Measurements from ENCODE around the gene IGSF9.

IGSF9 gene

DNA sequence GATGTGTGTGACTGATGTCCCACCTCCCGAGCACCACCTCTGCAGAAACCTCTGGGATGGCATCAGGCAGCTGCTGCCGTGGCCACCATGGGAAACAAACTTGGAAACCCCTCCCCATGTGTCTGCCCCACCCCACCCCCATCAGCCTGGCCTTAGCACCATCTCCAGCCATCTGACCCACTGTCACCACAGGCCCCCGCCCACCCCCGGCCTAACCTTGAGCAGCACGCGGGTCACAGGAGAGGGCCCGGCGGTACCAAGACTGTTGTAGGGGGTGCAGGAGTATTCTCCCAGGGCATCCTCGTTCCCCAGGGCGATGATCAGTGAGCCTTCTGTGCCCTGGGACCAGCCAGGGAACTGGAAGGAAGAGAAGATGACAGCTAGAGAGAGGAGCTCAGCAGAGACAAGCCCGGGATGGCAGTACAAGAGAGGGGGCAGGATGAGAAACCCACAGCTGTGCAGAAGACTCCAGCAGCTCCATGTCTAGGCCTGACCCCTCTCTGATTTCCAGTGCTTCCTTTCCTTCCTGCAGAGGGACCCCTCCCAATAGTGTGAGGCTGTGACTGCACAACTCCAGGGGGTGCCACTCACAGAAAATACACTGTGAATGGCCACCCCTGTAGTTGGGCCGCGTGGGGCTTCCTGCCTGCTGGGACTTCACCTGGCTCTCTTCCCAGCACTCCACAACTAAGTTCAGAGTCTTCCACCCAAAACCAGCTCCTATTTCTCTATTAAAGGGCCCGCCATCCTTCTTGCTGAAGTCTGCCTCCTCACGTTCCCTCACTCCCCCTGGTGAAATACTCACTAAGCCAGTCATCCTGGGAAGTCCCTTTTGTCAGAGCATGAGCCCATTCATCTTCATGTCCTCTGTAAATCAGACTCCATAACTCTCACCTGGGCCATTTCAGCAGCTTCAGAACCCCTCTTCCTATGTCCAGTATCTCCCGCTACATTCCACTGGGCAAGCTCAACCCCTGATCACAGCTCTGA, 12.8 kb downstream of the IGSF9 start:
- no peak for DNase-seq (ENCODE audit: low read depth in 2 of 2)

DNA sequence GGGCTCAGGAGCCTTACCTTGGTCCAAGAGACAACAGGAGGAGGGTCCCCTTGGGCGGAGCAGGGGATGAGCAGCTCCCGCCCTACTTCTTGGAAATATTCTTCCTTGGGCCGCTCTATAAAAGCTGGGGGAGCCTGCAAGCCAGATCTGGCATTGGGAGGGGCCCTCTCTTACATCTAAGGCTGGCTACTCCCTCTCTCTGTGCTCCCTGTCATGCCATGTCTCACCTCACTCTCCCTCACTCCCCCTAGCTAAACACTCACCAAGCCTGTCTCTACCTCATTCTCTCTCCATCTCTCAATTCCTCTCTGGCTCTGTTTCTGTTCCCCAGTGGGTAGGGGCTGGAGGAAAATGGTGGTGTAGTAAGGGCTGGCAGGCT, 13.6 kb downstream of the IGSF9 start:
- no peak for DNase-seq (ENCODE audit: low read depth in 2 of 2)

DNA sequence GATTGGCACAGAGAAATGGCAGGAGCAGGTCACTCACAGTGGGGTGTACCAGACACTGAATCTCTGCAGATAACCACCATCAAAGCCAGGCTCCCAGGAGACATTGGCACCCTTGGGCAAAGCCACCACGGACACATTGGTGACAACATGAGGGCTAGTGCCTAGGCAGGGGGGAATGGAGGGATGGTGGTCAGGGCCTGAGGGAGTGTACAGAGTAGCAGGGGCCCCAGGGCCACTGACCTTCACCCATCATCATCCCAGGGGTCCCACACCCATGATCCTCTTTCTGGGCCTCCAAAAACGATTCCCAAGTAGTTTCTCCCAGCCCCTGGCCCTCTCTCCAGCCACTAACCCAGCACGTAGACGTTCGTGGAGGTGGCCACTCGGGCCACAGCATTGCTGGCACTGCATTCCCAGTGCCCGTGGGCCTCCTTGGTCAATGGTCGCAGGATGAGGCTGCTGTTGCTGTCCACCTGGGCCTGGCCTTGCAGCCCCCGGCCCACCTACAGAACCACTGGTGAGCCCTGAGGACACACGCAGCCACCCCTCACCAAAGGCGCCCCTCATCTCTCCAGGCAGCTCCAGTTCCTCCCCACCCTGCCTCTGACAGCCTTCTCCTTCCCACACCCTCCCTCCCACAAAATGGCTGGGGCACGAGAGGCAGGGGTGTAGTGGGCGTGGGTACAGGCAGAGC, 14.2 kb downstream of the IGSF9 start:
- DNase-seq (ENCODE audit: low read depth in 2 of 2) = no peak

DNA sequence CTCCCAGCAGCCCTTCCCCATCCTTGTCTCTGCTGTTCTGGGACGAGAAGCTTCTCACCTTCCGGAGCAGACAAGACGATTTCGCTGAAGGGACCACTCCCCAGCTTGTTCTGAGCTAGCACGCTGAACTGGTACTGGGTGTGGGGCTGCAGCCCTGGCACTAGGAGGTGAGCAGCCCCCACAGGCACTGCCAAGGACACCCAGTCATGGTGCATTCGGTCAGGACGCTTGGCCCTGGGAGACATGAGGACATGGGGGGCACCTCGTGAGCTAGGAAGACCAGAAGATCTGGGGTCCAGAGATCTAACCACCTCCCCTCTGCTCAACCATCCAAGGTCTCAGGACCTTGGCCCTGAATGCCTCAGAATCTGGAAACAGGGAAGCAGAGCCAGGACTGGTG, 14.8 kb downstream of the IGSF9 start:
- DNase-seq (ENCODE audit: low read depth in 2 of 2) = no peak

DNA sequence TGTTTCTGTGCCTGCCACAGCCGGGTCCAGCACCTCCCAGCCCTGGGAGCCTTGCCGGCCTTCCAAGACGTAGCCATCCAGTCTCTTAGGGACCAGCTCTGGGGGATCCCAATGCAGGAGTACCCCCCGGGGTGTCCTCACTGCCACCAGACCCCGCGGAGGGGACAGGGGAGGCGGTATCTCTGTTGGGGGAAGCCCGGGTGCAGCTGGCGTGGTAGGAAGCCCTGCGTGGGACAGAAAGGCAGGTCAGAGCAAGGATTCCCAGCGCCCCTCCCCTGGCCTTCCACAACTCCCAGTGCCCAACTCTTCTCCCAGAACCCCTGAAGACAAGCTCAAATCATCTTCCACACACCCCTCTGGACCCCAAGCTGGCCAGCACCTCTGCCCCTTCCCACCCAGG, 15.2 kb downstream of the IGSF9 start:
- no peak for DNase-seq (ENCODE audit: low read depth in 2 of 2)

DNA sequence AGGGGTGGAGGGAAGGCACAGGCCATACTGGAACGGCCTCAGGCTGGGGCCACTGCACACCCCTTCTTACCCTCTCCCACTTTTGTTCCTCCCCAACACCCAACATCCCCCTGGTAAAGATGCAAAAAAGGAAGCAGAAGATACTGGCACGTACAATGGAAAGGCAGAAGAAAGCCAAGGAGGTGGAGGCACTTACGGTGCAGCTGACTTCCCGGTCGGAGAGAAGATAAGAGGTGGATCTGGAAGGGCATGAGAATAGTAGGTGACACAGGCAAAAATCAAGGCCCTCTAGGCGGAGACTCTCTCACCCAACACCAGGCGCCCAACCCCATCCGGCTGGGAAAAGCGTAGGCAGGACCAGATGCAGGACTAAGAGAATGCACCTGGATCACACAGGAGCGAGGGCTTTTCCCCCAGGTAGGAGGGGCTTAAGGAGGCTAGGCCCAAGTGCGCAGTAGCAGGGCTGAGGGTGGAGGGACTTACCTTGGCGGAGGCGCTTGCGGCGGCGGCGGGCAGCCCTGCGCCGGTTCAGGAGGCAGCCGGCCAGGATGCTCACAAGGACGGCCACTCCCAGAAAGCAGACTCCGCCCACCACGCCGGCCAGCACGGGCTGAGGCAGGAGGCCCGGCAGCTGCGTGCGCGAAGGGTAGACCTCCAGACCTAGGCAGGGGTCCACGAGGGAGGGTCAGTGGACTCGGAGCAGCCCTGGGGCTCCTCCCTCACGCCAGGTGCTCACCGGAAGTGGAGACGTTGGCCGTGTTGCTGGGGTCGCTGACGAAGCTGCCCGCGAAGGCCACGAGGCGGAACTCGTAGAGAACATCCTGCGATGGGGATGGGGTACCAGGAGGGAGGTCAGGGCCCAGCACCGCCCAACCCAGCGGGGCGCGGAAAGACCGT, 16.0 kb downstream of the IGSF9 start:
- DNase-seq (ENCODE audit: low read depth in 2 of 2) = no peak

DNA sequence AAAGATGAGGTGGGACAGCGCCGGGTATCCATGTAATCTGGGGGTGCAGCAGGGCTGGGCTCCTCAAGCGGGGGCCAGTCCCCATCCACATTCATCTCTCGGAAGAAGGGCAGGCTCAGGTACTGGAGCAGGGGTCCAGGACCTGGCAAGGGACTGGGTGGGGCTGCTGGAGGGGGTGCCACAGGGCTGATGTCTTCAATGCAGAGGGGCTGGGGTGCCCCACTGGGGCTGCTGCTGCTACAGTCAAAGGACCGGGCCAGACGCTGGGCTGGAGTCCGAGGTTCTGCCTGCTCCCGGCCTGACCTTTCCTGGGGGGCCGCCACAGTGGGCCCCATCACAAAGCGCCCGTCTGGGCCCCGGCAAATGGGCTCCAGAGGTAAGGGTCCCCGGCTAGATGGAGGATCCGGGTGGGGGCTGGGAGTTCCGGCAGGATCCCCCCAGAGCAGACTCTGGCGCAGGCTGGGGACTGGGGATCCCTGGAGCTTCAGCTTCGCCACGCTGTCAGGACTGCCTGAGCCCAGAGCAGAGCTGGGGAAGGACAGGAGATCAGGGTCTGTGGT, 16.8 kb downstream of the IGSF9 start:
- no peak for DNase-seq (ENCODE audit: low read depth in 2 of 2)

DNA sequence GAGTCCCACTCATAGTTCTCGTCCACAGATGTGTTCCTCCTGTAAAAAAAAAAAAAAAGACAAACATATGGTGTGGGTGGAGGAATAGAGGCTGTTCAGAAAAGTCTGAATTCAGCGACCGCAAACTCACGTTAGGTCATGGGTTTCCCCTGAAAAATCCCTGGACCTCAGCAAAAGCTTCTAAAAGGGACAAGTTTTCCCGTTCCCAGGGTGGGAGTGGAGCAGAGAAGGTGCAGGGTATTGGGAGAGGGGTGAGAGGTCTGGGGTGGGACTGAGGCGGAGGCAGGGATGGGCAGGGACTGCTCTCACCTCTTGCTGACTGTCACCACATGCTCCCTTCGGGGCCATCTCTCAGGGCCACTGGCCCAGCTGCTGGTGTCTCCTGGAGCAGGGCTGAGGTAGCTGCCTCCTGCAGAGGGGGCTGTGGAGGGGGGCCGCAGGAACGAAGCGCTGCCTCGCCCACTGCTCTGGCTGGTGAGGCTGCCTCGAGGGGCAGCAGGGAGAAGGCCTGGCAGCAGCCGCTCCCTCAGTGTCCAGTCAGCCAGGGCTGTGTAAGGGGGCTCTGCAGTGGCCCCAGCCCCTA, 17.5 kb downstream of the IGSF9 start:
- DNase-seq (ENCODE audit: low read depth in 2 of 2) = no peak

DNA sequence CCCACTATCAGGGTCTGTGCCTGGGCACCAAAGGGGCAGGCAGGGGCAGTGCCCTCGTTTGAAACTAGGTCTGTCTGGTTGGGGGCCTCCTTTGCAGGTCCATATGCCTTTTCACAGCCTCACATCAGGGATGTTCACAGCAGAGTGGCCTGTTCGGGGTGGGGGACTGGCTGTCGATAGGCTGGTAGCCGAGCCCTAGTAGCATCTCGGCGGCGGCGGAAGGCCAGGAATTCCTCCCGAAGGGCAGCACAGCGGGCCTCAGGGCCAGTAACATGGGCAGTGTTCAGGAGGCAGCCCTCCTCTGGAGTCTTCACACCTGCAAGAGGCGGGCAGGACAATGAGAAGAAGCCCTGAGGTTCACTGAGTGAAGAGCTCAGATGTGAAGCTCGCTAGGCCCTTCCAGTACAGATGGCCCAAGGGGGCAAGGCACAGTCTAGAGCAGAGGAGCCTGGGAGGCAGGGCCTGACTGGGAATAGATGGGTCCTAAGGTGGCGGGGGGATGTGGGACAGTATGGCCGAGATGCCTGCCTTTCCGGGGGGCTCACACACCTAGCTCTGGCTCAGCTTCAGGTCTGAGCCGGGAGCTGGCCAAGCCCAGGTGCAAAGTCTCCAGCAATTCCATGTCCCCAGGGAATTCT, 18.1 kb downstream of the IGSF9 start:
- DNase-seq (ENCODE audit: low read depth in 2 of 2) = no peak

DNA sequence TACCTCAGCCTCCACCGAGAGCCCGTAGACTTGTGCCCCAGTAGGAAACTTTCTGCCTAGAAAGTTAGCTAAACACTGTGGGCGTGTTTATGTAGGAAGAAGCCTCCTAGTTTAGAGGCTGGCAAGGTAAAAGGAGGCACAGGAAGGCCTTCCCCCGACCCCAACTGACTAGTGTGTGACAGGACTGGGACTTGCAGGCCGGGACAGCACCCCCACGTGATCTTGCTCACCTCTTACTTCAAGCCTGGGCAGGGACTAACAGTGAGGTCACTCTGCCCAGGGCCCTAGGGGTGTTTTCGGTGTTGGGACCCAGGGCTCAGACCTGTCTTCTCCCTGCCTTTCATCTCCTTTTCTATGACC, 19.7 kb downstream of the IGSF9 start:
- DNase-seq (ENCODE audit: low read depth in 2 of 2) = peak in 1 of 2 donors; percentile 16

DNA sequence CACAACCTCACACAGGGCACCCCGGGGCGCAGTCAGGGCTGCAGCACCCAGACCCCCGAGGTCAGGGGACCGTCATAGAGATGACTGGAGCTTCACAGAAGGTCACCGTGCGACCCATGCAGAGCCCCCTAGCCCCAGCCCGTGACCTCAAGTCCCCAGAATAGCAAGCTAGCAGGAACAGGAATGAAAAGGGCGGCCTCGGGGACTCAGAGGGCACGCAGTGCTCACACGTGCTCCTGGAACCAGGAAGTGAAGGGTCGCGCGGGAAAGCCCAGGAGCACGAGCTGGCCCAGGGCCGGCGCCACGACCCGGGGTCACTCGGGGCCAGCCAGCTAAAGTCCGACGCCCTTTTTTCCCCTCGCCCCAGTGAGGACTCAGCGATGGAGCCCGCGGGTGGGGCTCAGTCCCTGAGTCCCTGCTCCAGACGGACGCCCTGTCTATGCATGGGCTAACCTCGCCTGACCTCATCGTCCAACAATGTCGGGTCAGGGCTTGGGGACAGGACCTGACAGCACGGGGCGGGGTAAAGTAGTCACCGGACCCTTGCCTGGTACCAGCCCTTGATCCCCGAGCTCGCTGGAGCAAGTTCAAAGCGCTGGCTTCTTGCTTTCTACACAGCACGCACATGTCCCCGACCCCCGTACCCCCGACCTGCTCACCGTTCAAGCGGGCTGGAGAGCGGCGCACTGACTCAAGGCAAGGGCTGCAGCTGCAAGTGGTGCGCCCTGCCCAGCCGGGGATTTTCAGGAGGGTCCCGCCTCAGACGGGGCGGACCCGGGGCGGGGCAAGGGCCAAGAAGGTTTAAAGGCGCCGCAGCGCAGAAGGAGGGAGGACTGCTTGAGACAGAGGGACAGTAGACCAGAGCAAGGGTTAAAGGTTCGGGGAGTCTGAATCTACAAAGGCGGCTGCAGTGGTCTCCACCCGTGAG, 20.4 kb downstream of the IGSF9 start, which contains the start of gene TAGLN2:
Gene TAGLN2, minus strand, starts transcription at position 717 of the 928 bp plus-strand sequence. CDS start 4,998 bp downstream, outside the sequence.
- peak; percentile 84 to 86 for DNase-seq (ENCODE audit: low read depth in 2 of 2)

DNA sequence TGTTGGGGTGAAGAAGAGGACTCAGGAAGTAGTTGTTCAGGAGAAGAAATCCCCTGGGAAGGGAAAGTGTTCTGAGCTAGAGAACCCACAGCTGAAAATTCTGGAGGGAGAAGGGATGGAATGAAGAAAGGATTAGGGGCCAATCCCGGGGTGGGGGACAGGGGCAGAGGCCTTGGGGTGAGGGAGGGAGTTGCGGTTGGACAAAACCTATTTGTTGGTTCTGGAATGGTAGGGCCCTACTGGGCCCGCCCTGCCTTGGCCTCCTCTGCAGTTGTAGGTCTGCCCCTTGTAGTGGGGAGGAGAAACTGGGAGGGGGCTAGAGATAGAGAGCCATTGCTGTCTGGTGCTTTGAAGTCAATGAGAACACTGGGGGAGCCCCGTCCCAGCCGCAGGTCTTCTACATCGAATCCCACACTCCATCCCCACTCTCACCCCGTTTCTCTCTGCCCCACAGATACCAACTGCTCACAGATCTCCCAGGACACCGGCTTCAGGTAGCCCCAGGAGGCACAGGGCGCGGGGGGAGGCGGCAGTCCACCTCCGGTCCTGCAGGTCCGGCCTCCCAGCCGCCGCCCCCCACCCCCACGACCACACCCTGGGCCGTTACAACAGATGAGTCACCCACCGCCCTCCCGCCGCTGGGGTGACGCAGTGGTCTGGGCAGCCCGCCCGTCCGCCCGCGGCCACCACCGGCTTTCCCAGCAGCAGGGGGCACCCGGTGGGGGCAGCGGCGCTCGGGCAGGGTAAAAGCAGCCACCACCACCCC, 21.2 kb downstream of the IGSF9 start:
- peak in 1 of 2 donors; percentile 42 for DNase-seq (ENCODE audit: low read depth in 2 of 2)

DNA sequence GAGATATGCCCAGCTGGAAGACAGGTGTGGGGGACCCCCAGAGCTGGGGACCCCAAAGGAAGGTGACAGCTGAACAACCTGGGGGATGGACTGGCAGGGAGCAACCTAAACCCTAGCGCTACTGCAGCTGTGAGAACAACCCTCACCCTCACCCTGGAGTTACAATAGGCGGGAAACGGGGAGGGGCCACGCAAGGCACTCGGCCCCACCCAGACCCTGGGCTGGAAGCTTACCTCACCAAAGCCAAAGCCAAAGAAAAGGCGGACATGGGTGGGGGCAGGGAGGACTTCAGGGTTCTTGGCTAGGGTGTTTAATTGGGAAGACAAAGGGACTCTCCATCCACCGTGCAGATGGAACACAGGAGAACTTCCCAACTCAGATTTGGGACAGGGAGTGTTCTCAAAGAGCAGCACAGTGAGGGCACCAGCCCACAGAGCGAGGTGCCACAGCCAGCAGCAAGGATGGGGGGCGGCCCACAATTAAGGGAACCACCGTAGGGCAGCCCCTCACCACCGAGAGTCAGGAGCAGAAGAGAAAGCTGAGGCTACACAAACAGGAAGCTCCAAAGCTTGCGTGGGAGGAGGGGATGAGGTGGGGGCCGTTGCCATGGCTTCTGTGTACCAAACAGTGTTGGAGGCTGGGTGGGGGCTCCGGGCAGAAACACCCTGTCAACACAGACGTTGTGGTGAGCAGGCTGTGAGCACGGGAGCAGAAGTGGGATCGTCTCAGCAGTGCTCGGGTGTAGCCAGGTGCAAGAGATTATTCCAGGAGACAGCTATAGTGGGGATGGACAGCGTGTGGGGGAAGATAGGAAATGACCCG, 22.0 kb downstream of the IGSF9 start:
- DNase-seq (ENCODE audit: low read depth in 2 of 2) = peak; percentile 46 to 66

DNA sequence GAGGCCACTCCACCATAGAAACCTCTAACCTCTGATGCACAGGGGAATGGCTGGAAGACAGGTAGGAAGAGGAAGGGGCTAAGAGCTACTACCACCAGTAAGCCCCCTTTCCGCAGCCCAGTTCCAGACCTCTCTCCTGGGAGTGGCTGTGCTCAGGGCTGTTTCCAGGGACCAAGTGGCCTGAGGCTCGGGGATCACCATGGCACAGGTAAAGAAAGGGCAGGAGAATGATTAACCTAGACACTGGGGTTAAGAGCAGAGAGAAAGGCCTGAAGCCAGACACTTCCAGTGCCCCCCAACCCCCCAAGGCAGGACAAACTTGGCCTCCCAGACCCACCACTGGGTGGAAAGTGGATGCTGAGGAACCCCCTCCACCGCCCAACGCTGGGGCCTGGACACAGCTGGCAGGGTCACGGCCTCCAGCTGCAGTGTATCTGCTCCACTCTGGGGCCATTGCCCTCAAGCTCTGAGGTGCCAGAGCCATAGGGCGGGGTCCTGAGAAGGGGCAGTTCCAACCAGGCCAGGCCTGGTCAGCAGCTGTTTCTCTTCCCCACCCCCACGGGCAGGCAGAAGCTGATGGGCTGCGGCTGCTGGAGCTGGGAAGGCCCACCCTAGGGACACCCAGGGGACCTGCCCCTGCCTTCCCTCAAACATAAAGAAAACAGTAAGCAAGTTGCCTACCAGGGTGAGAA, 22.8 kb downstream of the IGSF9 start:
- DNase-seq (ENCODE audit: low read depth in 2 of 2) = no peak

DNA sequence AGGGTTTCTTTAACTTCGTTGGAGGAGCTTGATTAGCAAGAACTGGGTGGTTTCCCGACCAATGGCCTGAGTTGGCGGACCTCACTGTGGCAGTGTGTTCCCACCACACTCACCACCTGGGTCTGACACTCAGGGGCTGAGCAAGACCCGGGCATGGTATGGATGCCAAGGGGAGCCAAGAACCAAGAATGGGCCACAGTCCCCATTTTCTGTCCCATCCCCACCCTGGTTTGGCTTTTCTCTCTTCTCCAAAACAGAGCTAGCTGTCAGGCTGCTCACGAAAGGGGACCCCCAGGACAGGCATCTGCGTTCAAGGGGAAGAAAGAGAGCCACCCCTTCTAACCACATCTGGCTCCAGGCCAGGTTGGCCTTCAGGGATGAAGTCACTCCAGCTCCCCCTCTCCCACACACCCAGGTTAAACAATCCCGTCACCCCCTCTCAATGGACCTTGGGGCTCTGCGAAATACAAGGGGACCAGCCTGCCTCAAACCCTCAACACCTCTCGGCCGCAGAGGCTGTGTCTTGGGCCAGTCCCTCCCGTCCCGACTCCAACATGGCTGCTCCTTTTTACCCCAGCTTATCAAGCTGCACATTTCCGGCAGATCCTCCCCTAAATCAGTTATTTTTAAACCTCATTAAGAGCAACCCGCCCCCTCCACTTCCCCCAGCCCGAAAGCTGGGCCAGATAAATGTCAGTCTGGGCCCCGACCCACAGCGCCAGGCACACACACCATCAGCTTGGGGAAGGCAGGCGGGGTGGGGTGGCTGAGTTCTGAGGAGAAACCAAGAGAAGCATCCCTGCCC, 23.5 kb downstream of the IGSF9 start:
- no peak for DNase-seq (ENCODE audit: low read depth in 2 of 2)

DNA sequence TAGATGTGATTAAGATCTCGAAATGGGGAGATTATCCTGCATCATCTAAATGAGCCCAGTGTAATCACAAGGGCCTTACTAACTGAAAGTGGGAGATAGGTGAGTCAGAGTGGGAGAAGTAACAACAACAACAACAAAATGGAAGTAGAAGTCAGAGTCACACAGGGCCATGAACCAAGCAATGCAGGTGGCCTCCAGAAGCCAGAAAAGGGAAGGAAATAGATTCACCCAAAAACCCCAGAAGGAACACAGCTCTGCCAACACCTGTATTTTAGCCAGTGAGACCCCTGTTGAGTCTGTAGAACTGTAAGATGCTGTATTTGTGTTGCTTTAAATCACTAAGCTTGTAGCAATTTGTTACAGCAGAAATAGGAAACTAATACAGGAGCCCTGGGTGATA, 24.2 kb downstream of the IGSF9 start:
- DNase-seq (ENCODE audit: low read depth in 2 of 2) = no peak

DNA sequence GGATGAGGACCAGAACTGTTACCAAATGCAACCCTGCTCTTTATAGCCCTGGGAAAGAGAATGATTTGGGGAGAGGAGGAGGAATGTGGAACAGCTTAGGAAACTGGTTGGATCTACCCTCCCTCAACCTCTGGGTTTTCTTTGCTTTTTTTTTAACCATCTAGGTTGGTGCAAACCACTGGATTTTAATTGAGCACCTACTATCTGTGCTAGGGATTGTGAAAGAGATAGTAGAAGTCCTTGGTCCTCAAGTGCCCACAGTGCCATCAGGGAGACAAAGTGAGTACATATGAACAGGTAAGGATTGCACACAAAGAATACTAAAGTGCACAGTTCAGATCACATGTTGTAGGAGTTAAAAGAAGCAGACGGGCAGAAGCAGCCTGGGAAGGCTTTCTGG, 24.8 kb downstream of the IGSF9 start:
- DNase-seq (ENCODE audit: low read depth in 2 of 2) = no peak
